Stomach (tissue), 9 donors: ENCODE measurements around the gene PPP1R9B. TPM values are rescaled to one million over a fixed set of nuclear protein-coding genes. Genes with fewer than 3 reads are reported as not detected.

Experiments used
- DNase-seq, 2 donors: peaks; one replicate each; pipeline versions ENCODE4 v3.0.0 to v3.0.0-alpha.2; 2013 to 2019
- H3K27ac ChIP-seq, 5 donors: fragments of 200-600 bp in 4 of 5; sonication (generic) in 4 of 5; one replicate each; pipeline ENCODE4 v1.5.1; 2013 to 2019; ENCODE audit warnings: mild to moderate bottlenecking in 1 of 5, moderate library complexity in 1 of 5
- H3K27me3 ChIP-seq, 3 donors: fragments of 200-600 bp; sonication (generic); one replicate each; pipeline ENCODE4 v1.5.1; 2017 to 2019; ENCODE audit warnings: mixed run types in 1 of 3
- H3K36me3 ChIP-seq, 4 donors: fragments of 200-600 bp; sonication (generic); 1 replicate in 3 of 4; 2 replicates in 1 of 4; pipeline ENCODE4 v1.5.1; 2016 to 2019
- H3K4me1 ChIP-seq, 4 donors: fragments of 200-600 bp; sonication (generic); one replicate each; pipeline ENCODE4 v1.5.1; 2016 to 2019
- H3K4me3 ChIP-seq, 4 donors: fragments of 200-600 bp; sonication (generic) in 3 of 4; one replicate each; pipeline ENCODE4 v1.5.1; 2016 to 2019; ENCODE audit warnings: mild to moderate bottlenecking in 1 of 4
- H3K9me3 ChIP-seq, 4 donors: fragments of 200-600 bp; sonication (generic); one replicate each; pipeline ENCODE4 v1.5.1; 2016 to 2019
- EP300 ChIP-seq: sonication (generic); formaldehyde crosslinking; IDR thresholded peaks from one replicate; pipeline ENCODE4 v1.6.1; 2017; ENCODE audit warnings: antibody characterized with exemption
- POLR2A ChIP-seq, 4 donors: fragments of 450-650 bp; IDR thresholded peaks; one replicate each; pipeline ENCODE4 v1.6.1; 2016; ENCODE audit warnings: antibody characterized with exemption in 4 of 4, control low read depth in 2 of 4, mild to moderate bottlenecking in 1 of 4, moderate library complexity in 1 of 4
- POLR2AphosphoS5 ChIP-seq, 3 donors: sonication (generic); formaldehyde crosslinking; IDR thresholded peaks; one replicate each; pipeline ENCODE4 v1.6.1; 2016; ENCODE audit warnings: antibody characterized with exemption in 3 of 3
- WGBS, 5 donors: extraction: QIAGEN DNeasy Blood & Tissue Kit in 3 of 5; methylation state at CpG; one replicate each; pipeline versions ENCODE4 v1.1.5 to v1.1.7; 2013 to 2018; 5-methylcytosine and 5-hydroxymethylcytosine counted together
- intact Hi-C: fragments of 100-400 bp; cut with DNase I; formaldehyde crosslinking; loops from one replicate; pipeline ENCODE4 v1.15.1; 2023; ENCODE audit warnings: low total_unique reads
- polyA plus RNA-seq, 3 donors: library from polyadenylated mRNA; stranded (reverse); fragments of 200-250 nt; gene quantifications; one replicate each; pipeline ENCODE4 v1.2.3, GENCODE V29; 2013
- total RNA-seq, 5 donors: library from RNA; depleted of rRNA; stranded (reverse); fragments of >200 nt; gene quantifications; one replicate each; pipeline versions ENCODE4 v1.1.0 to v1.2.3, GENCODE V29; 2014 to 2016
- TF ChIP-seq, protein P1 (sequence below), 7 experiments: fragments of 450-650 bp in 4 of 7; fragments of 200-600 bp in 3 of 7; sonication (generic) in 3 of 7; IDR thresholded peaks; one replicate each; pipeline ENCODE4 v1.5.1; 2016 to 2019; ENCODE audit warnings: antibody characterized with exemption in 7 of 7, control low read depth in 2 of 7, mild to moderate bottlenecking in 1 of 7
- donor health status: healthy with polysubstance abuse.
- donor health status: Bipolar disorder and iron deficiency.
- donor health status: healthy.

The PPP1R9B gene
- total and polyA plus RNA-seq, 8 donors: 11.6 to 64.2 (median 18.9) TPM

DNA sequence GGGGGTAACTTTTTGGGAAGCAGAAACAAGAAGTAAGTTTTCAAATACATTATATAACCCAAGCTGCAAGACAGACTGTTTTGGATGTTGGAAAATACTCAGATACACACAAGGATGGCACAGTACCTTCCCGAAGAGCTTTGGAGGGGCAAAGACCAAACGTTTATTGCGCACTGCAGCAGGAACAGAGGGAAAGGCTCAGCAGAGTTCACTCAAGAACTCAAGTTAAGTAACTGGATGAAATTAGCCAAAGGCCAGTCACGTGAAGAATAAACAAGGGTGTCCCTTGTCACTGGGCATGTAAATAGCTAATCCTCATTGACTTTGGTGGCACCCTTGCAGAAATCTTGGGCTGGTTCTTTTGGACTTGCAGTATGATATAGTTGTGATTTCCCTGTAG lies 52.6 kb downstream of the PPP1R9B start:
- WGBS, 5 donors: 67 to 81% (median 79%) methylated on average over 4 of the region's 4 CpGs
- Histone ChIP-seq H3K9me3 (no peaks in the 10 kb centered on the region), H3K36me3 (peaks cover 13 to 48% (median 32%) of the 10 kb centered on the region in 4 donors), H3K4me3 (no peak overlapping the region), H3K27me3 (no peaks in the 10 kb centered on the region), H3K4me1 (peaks cover 41 to 83% (median 63%) of the 10 kb centered on the region in 4 donors), H3K27ac (no peak overlapping the region)
- intact Hi-C loops: no loop called here
- DNase-seq: no peak
- no peak for TF ChIP-seq EP300
- TF ChIP-seq, protein P1, sequence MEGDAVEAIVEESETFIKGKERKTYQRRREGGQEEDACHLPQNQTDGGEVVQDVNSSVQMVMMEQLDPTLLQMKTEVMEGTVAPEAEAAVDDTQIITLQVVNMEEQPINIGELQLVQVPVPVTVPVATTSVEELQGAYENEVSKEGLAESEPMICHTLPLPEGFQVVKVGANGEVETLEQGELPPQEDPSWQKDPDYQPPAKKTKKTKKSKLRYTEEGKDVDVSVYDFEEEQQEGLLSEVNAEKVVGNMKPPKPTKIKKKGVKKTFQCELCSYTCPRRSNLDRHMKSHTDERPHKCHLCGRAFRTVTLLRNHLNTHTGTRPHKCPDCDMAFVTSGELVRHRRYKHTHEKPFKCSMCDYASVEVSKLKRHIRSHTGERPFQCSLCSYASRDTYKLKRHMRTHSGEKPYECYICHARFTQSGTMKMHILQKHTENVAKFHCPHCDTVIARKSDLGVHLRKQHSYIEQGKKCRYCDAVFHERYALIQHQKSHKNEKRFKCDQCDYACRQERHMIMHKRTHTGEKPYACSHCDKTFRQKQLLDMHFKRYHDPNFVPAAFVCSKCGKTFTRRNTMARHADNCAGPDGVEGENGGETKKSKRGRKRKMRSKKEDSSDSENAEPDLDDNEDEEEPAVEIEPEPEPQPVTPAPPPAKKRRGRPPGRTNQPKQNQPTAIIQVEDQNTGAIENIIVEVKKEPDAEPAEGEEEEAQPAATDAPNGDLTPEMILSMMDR (IDR thresholded peaks at IDR 0.05): no peak
- no peak for TF ChIP-seq POLR2AphosphoS5 (IDR thresholded peaks at IDR 0.05)
- TF ChIP-seq POLR2A (IDR thresholded peaks at IDR 0.05): no peak

DNA sequence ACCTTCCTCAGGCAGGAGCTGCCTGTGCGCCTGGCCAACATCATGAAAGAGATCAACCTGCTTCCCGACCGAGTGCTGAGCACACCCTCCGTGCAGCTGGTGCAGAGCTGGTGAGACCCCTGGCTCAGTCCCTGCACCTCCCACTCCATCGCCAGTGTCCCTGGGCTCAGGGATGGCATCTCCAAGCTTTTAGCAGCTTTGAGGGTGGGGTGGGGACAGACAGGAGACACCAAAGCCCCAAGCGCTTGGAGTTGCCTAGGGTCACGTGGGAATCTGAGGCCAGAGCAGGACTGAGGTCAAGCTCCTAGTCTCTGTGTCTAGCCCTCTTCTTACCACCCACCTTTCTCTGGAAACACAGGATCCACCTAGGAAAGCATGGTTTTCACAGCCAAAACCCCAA lies 53.0 kb downstream of the PPP1R9B start:
- Histone ChIP-seq H3K4me3 (no peak overlapping the region), H3K27ac (no peak overlapping the region), H3K36me3 (peaks cover 13 to 48% (median 31%) of the 10 kb centered on the region in 4 donors), H3K4me1 (peaks cover 37 to 79% (median 58%) of the 10 kb centered on the region in 4 donors), H3K9me3 (no peaks in the 10 kb centered on the region), H3K27me3 (no peaks in the 10 kb centered on the region)
- TF ChIP-seq EP300 (no peak), POLR2AphosphoS5 (IDR thresholded peaks at IDR 0.05) (no peak), POLR2A (IDR thresholded peaks at IDR 0.05) (no peak)
- TF ChIP-seq, protein P1 (IDR thresholded peaks at IDR 0.05): no peak
- WGBS, 5 donors: 70 to 91% (median 74%) methylated on average over 7 of the region's 7 CpGs
- intact Hi-C loops: no loop called here
- DNase-seq: no peak

DNA sequence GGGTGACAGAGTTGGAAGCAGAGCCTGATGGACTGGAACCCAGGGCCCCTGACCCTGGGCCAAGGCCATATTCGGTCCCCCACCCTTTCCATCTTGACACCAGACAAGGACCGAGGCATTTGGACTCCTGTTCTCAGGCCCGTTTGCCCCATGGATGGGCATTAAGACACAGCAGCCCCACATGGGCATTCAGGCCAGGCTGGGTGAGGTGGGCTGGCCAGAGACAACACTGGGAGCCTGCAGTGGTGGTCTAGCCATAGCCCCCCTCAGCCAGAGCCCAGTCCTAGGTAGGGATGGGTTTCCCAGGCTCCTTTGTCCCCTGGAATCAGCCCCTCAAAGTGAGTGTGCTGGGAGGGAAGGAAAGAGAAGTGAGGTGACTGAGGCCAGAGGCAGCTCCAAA lies 53.7 kb downstream of the PPP1R9B start:
- peak overlapping the region in 4 of 5 donors; percentile 85 to 92 (median 88) for H3K27ac ChIP-seq
- intact Hi-C loops: no loop called here
- peaks cover 30 to 72% (median 52%) of the 10 kb centered on the region in 4 donors for H3K4me1 ChIP-seq
- no peaks in the 10 kb centered on the region for H3K27me3 ChIP-seq
- H3K36me3 ChIP-seq: peaks cover 13 to 48% (median 31%) of the 10 kb centered on the region in 4 donors
- WGBS, 5 donors: 60 to 84% (median 74%) methylated on average over 1 to 3 of the region's 3 CpGs
- no peaks in the 10 kb centered on the region for H3K9me3 ChIP-seq
- TF ChIP-seq, protein P1 (IDR thresholded peaks at IDR 0.05): no peak
- TF ChIP-seq POLR2AphosphoS5 (IDR thresholded peaks at IDR 0.05) (no peak), POLR2A (IDR thresholded peaks at IDR 0.05) (no peak), EP300 (no peak)
- peak overlapping the region in 3 of 4 donors; percentile 71 to 99 (median 91) for H3K4me3 ChIP-seq
- DNase-seq: no peak

DNA sequence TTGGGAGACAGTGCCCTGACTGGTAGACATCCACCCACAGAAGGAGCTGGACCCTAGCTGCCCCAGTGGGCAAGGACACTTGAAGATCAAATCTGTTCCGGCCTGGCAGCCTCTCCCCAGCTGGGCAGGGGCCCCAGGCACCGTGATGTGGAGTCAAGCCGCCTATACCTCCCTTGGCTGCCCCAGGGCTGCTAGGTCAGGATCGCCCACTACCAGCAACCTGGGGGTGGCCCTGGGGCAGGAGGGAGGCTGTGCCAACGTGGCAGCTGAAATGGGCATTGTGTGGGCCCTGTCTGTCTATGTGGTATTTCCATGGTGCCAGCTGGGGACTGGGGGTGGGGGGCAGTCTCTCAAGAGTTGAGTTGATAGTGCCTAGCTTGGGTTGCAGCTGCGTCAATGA lies 54.4 kb downstream of the PPP1R9B start:
- peaks cover 23 to 65% (median 45%) of the 10 kb centered on the region in 4 donors for H3K4me1 ChIP-seq
- no peaks in the 10 kb centered on the region for H3K9me3 ChIP-seq
- peak in 1 of 2 donors; percentile 57 for DNase-seq
- no peaks in the 10 kb centered on the region for H3K27me3 ChIP-seq
- TF ChIP-seq EP300 (no peak), POLR2AphosphoS5 (IDR thresholded peaks at IDR 0.05) (no peak), POLR2A (IDR thresholded peaks at IDR 0.05) (no peak)
- TF ChIP-seq, protein P1 (IDR thresholded peaks at IDR 0.05): no peak
- H3K27ac ChIP-seq: peak overlapping the region; percentile 82 to 92 (median 88)
- peaks cover 13 to 43% (median 31%) of the 10 kb centered on the region in 4 donors for H3K36me3 ChIP-seq
- H3K4me3 ChIP-seq: peak overlapping the region; percentile 71 to 99 (median 86)
- intact Hi-C loops: no loop called here
- 8 to 18% (median 15%) methylated on average over 2 to 6 of the region's 6 CpGs for WGBS, 5 donors
